ENCODE measurements around the gene PPY.
"Not testable (repeated sequence)": the region's sequence is repeated elsewhere in the genome, so short reads cannot be mapped to it uniquely, and the experiment has no call there.

The PPY gene

GRCh38 chr17:43942051-43942685 lies at the start of gene PPY:
TSS of gene PPY (minus strand) at chr17:43942476. CDS start at chr17:43941654, 822 bp downstream.
- DNase-seq (ENCODE audit: low read depth), result no peak

- DNase-seq (ENCODE audit: low read depth), result no peak
Measured at GRCh38 chr17:43988301-43988700, 46.0 kb upstream of the PPY start.

GRCh38 chr17:43987131-43988021 lies 45.1 kb upstream of the PPY start:
- DNase-seq (ENCODE audit: low read depth), result no peak

- no peak for DNase-seq (ENCODE audit: low read depth)
Measured at GRCh38 chr17:43986225-43986981, 44.1 kb upstream of the PPY start.

- DNase-seq (ENCODE audit: low read depth), result no peak
Measured at GRCh38 chr17:43984521-43984920, 42.2 kb upstream of the PPY start.

- DNase-seq (ENCODE audit: low read depth), result no peak
Measured at GRCh38 chr17:43983515-43984411, 41.5 kb upstream of the PPY start.

GRCh38 chr17:43983196-43983514 lies 40.9 kb upstream of the PPY start:
- no peak for DNase-seq (ENCODE audit: low read depth)

GRCh38 chr17:43982171-43982570 lies 39.9 kb upstream of the PPY start:
- DNase-seq (ENCODE audit: low read depth), result no peak

GRCh38 chr17:43979671-43980070 lies 37.4 kb upstream of the PPY start:
- no peak for DNase-seq (ENCODE audit: low read depth)

GRCh38 chr17:43979011-43979410 lies 36.7 kb upstream of the PPY start:
- no peak for DNase-seq (ENCODE audit: low read depth)

GRCh38 chr17:43978078-43978477 lies 35.8 kb upstream of the PPY start:
- no peak for DNase-seq (ENCODE audit: low read depth)

GRCh38 chr17:43976963-43977837 lies 34.9 kb upstream of the PPY start:
- no peak for DNase-seq (ENCODE audit: low read depth)

- no peak for DNase-seq (ENCODE audit: low read depth)
Measured at GRCh38 chr17:43975898-43976297, 33.6 kb upstream of the PPY start.

GRCh38 chr17:43974382-43975266 lies 32.3 kb upstream of the PPY start:
- no peak for DNase-seq (ENCODE audit: low read depth)

GRCh38 chr17:43972444-43973212 lies 30.4 kb upstream of the PPY start:
- not testable (repeated sequence) for DNase-seq (ENCODE audit: low read depth)

GRCh38 chr17:43971436-43971835 lies 29.2 kb upstream of the PPY start:
- not testable (repeated sequence) for DNase-seq (ENCODE audit: low read depth)

- no peak for DNase-seq (ENCODE audit: low read depth)
Measured at GRCh38 chr17:43970366-43970765, 28.1 kb upstream of the PPY start.

GRCh38 chr17:43967251-43967875 lies 25.1 kb upstream of the PPY start:
- DNase-seq (ENCODE audit: low read depth), result no peak

- no peak for DNase-seq (ENCODE audit: low read depth)
Measured at GRCh38 chr17:43966276-43966675, 24.0 kb upstream of the PPY start.

Measured in amniotic epithelial cell (primary cell).